HG03103 (cell line): ENCODE data around the gene GGACT.

Experiments used
- ATAC-seq: cut with Tn5 transposase; IDR thresholded peaks from one replicate; pipeline ENCODE4 v1.9.1; 2021; ENCODE audit warnings: low read depth; ENCODE audit not compliant: unreplicated experiment

Gene GGACT

DNA sequence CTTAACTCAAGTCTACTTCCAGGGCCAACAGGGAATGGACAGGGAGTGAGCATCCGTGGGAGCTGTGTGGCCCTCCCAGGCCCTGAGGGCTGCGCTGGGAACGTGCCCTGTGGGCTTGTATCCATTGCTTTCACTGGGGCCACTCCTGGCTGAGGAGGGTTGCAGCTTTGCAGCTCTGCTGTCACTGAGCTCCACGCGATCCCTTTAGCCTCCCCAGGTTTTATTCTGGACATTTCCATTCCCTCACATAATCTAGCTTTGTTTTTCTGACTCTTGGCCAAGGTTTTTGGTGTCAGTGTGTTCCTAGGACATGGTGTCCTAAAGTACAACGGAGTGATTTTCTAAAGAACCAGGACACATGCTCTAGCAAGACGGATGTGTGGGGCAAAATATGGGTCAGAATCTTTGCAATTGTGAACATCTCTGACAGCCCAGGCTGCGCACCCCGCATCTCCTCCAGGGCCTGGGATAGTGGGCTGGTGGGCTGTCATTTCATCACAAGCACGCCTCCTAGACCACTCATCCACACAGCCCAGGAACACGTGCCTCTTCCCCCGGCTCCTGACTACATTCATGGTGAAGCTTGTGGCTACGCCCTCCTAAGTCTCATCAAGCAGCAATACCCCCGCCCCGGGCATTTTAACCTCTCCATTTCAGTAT is 28.0 kb downstream of the GGACT start:
- no peak for ATAC-seq

DNA sequence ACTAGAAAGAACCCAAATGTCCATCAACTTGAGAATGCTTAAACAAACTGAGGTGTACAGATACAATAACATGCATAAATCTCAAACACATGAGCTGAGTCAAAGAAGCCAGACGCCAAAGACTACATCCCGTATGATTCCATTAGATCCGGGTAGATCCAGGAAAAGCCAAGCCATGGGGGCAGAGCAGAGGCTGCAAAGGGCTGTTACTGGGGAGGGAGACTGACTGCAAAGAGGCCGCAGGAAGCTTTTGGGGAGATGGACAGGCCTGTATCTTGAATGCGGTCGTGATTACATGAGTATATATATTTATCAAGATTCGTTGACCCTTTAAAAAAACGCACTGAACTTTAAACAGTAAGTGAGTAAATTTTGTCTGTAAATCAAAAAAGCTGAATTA is 28.7 kb downstream of the GGACT start:
- no peak for ATAC-seq

DNA sequence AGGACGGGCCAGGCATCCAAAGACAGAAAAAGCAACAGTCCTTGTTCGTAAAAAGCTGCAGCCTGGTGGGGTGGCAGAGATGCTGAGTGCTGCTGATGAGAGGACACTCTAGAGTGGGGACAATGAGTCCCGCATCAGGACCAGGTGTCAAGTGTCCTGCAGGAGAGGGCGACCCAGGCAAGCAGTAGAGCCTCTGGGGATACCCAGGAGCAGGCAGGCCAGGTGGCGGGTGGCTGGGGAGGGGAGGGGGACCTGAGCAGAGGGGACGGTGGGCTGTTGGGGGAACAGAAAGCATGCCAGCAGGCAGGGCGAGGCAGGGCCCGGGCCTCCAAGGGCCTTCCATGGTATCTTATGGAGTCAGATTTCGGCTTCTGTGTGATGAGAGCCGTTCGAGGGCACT is 35.8 kb downstream of the GGACT start:
- ATAC-seq = no peak

DNA sequence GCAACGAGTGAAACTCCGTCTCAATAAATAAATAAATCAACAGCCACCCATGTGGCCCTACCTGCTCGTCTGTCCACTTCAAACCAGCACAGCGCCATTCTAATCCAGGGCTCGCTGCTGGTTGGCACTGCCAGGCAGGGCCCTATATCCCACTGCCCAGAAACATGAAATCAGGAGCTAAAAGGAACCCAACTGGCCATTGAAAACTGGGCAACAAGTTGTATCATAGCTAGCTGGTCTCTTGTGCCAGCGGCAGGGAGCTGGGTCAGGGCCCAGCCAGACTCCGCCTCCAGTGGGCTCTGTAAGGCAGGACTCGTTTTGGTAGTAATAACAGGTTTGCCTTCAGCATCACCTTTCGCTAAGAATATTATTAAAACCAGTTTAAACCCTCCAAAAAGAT is 39.3 kb downstream of the GGACT start:
- ATAC-seq = no peak

DNA sequence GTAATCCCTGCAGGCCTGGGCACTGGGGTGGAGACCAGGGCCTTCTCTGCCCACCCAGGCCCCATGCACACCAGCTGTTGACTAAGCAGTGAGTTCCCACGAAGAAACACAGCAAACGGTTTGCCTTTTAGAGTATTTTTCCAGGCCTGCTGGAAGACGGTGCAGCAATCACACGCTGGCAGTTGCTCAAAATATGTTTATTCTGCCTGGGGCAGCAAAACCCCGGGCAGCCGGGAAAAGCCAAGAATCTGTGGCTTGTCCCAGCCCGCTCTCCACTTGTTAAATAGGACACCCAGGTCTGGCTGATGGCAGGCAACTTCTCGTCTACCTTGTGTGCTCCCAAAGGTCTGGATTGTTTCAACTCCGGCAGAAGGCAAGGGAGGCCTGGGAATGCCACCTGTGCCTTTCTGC is 40.8 kb downstream of the GGACT start:
- no peak for ATAC-seq

DNA sequence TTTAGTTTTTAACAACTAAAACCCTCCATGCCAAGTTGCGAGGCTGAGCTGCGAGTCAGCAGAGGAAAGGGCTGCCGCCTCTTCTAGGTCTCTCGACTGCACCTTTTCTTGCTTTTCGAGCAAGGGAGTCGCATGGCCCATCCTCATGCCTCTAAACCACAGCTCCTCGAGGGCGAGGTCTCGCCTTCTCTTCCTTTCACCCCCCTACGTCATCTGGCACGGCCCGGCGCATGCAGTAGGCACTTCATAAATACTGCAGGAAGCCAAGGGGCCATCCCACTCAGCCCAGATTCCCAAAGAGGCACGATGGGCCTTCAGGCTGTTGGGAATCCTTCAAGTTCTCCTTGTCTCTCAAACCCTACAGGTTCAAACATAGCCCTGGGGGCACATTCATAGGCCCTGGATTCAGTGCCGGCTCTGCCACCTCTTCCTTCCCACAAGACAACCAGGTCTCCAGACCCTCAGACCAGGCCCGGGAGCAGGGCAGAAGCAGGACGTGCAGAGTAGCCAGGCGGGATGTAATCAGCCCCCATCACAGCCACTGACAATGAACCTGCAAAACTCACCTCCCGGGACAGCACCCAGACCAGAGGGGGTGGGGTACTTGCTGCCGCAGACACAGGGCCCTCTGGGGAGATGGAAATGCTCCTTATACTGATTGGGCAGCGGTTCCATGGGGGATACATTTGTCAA is 41.7 kb downstream of the GGACT start:
- no peak for ATAC-seq

DNA sequence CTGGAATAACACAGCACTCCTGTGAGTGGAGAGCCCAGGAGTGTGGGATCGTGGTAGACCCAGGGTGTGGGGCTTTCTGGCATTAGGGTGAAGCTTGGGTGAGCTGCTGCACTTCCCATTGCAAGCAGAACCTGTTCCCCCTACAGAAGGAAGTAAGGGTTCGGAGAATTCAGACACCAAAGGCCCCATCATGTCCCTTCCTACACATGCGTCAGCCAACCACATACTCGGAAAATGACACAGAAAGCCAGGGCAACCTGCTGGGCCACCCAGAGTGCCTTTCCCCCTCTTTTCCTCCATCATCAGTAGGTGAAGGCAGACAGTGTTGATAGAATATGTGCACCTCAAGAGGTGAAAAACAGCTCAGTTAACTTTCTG is 42.9 kb downstream of the GGACT start:
- no peak for ATAC-seq

DNA sequence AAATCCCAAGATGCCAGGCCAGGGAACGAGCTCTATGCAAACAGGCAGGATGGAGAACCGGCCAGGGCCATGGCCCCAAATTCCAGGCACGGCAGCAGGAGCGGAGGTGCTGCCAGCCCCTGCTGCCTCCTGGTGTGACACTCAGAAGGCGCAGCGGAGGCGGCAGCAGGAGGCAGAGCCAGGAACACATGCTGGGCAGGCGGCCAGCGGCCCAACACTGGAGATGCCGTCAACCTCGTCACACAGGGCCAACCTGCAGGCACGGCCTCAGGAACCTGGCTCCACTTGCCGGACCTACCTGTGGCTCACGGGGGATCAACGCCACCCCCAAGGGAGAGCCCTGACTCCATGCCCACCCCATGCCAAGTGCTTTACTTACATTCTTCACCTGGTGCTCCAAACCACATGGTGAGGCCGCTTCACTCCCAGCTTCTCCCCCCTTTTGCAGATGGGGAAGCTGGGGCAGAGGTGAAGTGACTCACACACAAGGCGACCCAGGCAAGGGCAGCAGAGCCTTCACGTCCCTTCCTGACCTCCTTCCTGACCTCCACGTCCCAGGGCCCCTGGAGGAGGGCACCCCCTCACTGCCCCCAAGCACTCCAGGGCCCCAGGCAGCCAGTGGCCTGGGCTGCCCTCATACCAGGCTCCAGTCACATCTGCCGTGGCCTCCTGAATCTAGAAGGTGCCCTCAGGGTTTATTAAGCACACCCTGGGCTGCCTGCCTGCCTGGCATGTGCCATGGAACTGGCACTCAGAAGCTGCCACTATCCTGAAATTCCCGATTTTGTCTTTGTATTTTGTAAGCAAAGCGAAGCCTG is 43.5 kb downstream of the GGACT start:
- no peak for ATAC-seq

DNA sequence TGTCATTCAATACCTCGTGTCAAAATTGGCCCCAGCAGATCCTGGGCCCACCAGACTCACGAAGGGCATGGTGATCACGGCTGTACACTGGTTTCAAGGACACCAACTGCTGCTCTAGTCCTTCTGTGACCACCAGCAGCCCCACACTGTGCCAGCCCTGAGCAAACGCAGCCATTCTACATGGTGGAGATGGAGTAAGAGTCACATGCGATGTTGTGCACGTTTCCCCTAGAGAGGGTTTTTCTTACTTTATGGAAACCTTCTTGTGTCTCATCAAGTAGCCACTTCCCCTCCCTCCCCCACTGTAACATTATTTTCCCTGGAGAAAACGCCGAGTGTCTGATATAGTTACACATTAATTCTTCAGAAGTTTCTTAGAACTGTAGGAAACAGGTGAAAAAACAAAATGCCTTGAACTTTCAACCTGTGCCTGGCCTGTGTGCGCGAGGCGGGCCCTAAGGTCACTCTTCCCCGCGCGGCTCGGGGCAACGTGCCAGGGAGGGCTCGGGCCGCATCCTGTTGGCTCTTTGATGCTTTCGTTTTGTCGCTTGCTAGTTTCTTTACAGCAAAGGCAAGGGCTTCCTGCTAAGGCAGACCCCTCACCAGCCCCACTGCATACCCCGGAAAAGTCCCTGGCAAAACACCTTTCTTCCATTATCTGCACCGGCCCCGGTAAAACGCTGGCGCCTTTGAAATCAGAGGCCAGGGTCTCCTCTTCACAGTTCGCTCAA is 44.6 kb downstream of the GGACT start:
- ATAC-seq = no peak

DNA sequence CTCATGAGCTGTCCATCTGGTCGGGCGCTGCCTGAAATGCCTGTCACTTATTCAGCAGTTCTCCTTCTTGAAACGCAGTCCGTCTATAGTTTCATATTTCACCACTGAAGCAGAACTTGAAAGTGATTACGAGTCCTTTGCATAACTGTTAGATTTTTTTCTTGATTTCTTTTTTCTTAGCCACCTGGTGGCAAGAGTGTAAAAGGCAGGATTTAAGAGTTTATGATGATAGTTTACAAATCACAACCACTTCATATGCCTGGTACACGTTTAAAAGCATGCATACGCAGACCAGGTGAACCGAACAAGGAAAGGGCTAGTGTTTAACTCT is 45.8 kb downstream of the GGACT start:
- ATAC-seq = peak; percentile 85

DNA sequence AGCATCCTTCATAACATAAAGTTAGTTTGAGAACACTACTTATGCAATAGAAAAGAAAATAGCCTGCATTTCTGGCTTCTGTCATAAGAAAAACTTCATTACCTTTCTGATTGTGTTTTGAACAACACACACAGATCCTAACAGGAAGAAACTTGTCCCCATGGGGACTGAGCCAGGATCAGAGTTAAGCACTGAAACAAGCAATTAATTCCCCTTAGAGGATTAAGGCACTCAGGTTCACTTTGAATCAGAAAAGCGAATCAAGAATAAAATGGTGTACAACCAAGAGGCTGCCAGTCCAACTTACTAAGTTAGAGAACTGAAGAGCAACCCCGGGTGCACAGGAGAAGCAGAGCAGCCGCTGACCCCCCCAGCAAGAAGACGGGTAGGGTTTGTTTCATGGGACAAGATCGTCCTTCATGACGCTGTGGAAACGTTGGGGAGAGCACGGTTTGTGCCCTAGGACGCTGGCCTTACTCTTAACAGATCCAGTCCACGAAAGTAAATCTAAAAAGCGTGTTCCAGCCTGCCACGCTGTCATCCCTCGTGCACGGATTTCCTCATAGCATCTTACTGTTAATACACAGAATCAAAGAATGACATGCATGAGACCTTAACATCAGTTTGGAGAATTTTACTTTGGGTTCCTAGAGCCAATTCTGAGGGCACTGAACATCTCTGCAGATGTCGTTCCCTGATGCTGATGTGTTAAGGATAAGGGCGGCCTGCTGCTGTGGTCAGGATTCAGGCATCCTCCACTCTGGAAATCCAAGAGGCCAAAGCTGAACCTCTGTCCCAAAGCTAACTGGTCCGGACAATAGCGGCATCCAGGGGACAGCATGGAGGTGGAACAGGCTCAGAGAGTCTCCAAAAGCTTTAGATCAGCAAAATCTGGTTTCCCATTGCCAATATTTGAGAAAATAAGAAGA is 46.4 kb downstream of the GGACT start:
- no peak for ATAC-seq

DNA sequence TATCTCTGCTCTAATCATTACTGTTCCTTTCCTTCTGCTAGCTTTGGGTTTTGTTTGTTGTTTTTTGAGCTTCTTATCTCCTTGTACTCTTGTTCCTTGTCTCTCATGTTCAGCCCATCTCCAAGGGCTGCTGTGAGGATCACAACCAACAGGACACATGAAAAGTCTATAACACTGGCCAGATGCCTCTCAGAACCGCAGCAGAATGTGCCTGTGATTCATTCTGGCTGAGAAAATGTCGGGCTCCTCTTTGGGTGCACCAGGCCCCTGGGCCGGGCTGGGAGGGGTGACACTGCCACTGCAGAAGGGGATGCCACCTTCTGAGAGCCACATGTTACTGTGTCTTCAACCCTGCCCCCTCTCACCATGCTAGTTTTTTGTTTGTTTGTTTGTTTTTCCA is 48.0 kb downstream of the GGACT start:
- ATAC-seq = no peak

DNA sequence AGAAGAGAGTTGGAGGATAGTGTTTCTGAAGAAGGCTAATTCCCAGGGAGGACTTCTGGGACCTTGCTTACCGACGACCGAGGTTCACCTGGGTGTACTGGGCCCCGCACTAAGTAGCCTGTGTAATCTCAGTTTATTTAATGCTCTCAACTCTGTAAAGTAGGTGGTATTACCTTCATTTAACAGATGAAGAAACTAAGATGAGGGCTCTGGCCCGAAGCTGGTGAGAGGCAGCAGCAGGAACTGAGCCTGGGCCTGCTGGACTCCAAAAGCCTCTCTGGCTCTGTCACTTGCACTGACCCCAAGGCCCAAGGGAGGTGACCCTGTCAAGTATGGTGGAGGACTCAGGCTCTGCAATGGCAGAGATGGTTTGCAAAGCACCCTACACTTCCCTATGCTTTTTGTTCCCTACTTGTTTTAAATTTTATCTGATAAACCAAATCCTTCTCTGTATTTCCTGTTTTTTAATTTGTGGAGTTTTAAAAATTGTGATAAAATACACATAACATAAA is 50.6 kb downstream of the GGACT start:
- ATAC-seq = no peak

DNA sequence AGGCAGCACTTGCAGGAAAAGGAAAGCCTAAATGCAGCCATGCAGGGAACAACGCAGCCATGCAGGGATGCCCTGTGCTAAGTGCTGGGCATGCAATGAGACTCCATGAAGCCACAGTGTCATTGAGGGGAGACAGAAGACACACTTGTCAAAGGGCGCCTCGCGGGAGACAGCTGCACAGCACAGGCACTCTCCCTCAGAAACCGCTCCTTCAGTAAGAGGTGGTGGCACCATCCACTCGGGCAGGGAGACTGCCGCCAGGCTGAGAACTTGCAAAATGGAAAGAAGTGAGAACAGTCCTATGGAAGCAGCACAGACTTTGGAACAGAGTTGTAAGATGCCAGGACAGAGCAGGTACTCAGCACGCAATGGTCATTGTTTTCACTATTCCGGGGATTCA is 51.1 kb downstream of the GGACT start:
- no peak for ATAC-seq

DNA sequence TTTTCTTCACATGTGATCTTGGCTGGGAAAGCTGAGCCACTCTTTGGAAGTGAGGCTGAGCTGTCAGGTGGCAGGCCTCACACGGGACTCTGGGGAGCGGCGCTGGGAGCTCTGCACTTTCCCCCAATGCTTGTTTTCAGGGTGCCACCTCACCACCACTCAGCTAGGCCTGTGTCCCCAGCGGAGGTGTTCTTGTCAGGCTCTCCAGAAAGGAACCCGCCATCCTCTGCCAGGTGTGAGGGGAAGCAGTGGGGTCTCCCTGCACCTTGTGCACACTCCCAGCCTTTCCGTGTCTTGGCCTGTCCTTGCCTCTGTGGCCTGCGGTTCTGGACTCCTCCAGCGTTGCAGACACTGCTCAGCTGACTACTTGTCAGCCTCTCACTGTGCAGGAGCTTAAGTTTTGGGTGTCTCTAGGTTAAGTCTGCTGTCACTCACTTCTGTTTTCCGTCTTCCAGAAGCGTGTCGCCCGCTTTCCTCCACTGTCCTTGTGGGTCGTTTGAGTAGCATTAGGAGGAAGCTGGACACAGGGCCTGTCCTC is 51.9 kb downstream of the GGACT start:
- no peak for ATAC-seq

DNA sequence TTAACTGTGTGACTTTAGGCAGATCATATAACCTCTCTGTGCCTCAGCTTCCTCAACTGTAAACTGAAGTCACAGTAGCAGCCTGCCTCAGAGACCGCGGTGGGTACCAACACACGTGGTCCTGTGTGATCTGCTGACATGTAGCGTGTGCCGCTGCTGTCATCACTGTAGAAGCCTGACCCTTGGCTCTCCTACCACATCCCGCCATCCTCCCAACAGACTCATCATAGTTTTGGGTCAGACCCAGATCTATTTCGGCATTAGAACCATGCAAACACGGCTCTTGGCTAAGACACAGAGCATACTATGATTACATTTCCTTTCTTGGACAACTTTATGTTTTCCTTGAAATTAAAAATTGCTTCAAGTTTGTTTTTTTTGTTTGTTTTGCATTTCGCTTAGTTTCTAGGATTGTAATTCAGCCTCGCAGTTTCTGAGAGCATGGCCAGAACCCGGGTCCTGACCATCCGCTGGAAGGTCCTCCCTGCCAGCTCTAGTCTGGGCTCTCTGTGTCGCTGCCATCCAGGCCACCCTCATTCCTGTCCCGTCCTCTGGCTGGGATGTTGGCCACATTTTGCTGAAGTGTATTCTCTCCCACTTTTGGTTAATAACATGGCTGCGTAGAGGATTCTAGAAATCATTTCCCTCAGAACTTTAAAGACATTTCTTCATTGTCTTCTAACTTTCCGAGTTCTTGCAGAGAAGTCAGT is 53.0 kb downstream of the GGACT start:
- ATAC-seq = no peak

DNA sequence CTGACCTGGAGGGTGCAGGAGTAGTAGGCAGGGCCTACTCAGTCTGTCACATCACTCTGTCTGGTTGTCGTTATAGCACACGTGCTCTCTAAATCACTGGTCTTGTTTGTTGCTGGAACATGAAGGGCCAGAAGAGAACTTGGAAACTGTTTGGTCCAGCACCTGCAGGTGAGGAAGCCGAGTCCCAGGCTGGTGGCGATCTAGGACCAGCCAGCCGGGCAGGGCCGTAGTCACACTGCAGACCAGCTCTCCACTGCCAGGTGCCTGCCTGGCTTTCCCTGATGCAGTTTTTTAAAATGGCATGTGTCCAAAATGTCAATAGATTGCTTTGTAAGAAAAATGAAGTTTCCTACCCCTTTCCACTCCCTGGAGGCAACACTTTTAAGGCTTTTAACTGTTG is 53.7 kb downstream of the GGACT start:
- no peak for ATAC-seq

DNA sequence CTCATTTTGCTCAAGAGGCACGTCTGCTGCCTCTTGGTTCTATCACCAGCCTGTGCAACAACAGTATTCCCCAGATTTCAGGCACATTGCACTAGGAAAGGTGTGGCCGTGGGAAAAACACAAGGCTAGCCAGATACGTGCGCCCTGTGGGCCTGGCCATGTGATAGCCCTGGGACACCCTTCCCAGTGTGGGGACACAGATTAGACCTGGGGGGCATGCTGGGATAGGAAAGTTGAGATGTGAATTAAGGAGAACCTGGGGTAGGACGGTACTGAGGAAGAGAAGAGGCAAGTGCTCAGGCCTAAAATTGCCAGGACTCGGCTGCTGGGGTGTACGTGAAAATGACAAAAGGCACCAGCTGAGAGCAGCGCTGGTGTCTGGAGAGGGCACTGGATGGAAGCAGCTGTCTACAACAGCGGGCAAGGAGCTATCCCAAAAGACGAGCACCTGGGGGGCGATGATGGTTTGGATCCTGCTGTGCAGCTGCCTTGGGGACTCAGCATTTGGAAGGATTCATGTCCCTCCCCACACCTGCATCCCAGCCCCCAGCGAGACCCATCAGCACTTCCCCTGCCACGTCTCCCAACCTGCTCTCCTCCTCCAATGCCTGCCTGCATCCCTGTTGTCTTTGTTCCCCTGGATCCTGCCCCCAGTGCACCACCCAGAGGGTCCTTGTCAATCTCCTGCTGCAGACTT is 54.3 kb downstream of the GGACT start:
- no peak for ATAC-seq
